ENCODE data around the gene CSNK1A1L.

CSNK1A1L gene

GRCh38 chr13:37090912-37091311 lies 14.6 kb downstream of the CSNK1A1L start:
- Histone ChIP-seq H3K9me3 (ENCODE audit: control insufficient read depth in 1 of 2, low read length in 2 of 2) (no peaks in the 10 kb centered on the region), H3K27me3 (ENCODE audit: control insufficient read depth in 1 of 2, insufficient read depth in 2 of 2, low read length in 2 of 2) (no peaks in the 10 kb centered on the region), H3K4me1 (ENCODE audit: control insufficient read depth in 1 of 2, insufficient read depth in 2 of 2, low read length in 2 of 2) (no peaks in the 10 kb centered on the region), H3K9ac (ENCODE audit: low read depth in 1 of 2, low read length in 2 of 2) (no peak overlapping the region), H3K36me3 (ENCODE audit: control insufficient read depth in 1 of 2, insufficient read depth in 2 of 2, low read length in 2 of 2) (no peaks in the 10 kb centered on the region), H3K27ac (ENCODE audit: low read depth, low read length) (no peak overlapping the region), H3K4me3 (ENCODE audit: low read depth in 1 of 2, low read length in 2 of 2) (no peak overlapping the region)

GRCh38 chr13:37089495-37089894 lies 16.0 kb downstream of the CSNK1A1L start:
- Histone ChIP-seq H3K4me3 (ENCODE audit: low read depth in 1 of 2, low read length in 2 of 2) (no peak overlapping the region), H3K9me3 (ENCODE audit: control insufficient read depth in 1 of 2, low read length in 2 of 2) (no peaks in the 10 kb centered on the region), H3K27ac (ENCODE audit: low read depth, low read length) (no peak overlapping the region), H3K9ac (ENCODE audit: low read depth in 1 of 2, low read length in 2 of 2) (no peak overlapping the region), H3K27me3 (ENCODE audit: control insufficient read depth in 1 of 2, insufficient read depth in 2 of 2, low read length in 2 of 2) (no peaks in the 10 kb centered on the region), H3K36me3 (ENCODE audit: control insufficient read depth in 1 of 2, insufficient read depth in 2 of 2, low read length in 2 of 2) (no peaks in the 10 kb centered on the region), H3K4me1 (ENCODE audit: control insufficient read depth in 1 of 2, insufficient read depth in 2 of 2, low read length in 2 of 2) (no peaks in the 10 kb centered on the region)

- Histone ChIP-seq H3K4me1 (ENCODE audit: control insufficient read depth in 1 of 2, insufficient read depth in 2 of 2, low read length in 2 of 2) (no peaks in the 10 kb centered on the region), H3K27me3 (ENCODE audit: control insufficient read depth in 1 of 2, insufficient read depth in 2 of 2, low read length in 2 of 2) (no peaks in the 10 kb centered on the region), H3K9ac (ENCODE audit: low read depth in 1 of 2, low read length in 2 of 2) (no peak overlapping the region), H3K36me3 (ENCODE audit: control insufficient read depth in 1 of 2, insufficient read depth in 2 of 2, low read length in 2 of 2) (no peaks in the 10 kb centered on the region), H3K4me3 (ENCODE audit: low read depth in 1 of 2, low read length in 2 of 2) (no peak overlapping the region), H3K27ac (ENCODE audit: low read depth, low read length) (no peak overlapping the region), H3K9me3 (ENCODE audit: control insufficient read depth in 1 of 2, low read length in 2 of 2) (no peaks in the 10 kb centered on the region)
These were observed 18.0 kb downstream of the CSNK1A1L start for GRCh38 chr13:37087486-37087885.

GRCh38 chr13:37085606-37086005 lies 19.9 kb downstream of the CSNK1A1L start:
- Histone ChIP-seq H3K9me3 (ENCODE audit: control insufficient read depth in 1 of 2, low read length in 2 of 2) (no peaks in the 10 kb centered on the region), H3K36me3 (ENCODE audit: control insufficient read depth in 1 of 2, insufficient read depth in 2 of 2, low read length in 2 of 2) (no peaks in the 10 kb centered on the region), H3K4me1 (ENCODE audit: control insufficient read depth in 1 of 2, insufficient read depth in 2 of 2, low read length in 2 of 2) (no peaks in the 10 kb centered on the region), H3K27ac (ENCODE audit: low read depth, low read length) (no peak overlapping the region), H3K4me3 (ENCODE audit: low read depth in 1 of 2, low read length in 2 of 2) (no peak overlapping the region), H3K9ac (ENCODE audit: low read depth in 1 of 2, low read length in 2 of 2) (no peak overlapping the region), H3K27me3 (ENCODE audit: control insufficient read depth in 1 of 2, insufficient read depth in 2 of 2, low read length in 2 of 2) (no peaks in the 10 kb centered on the region)

- Histone ChIP-seq H3K27ac (ENCODE audit: low read depth, low read length) (no peak overlapping the region), H3K27me3 (ENCODE audit: control insufficient read depth in 1 of 2, insufficient read depth in 2 of 2, low read length in 2 of 2) (no peaks in the 10 kb centered on the region)
These were observed 28.6 kb downstream of the CSNK1A1L start for GRCh38 chr13:37076818-37077217.

GRCh38 chr13:37075164-37075563 lies 30.3 kb downstream of the CSNK1A1L start:
- no peak overlapping the region for H3K27ac ChIP-seq (ENCODE audit: low read depth, low read length)
- H3K36me3 ChIP-seq (ENCODE audit: control insufficient read depth in 1 of 2, insufficient read depth in 2 of 2, low read length in 2 of 2) = no peaks in the 10 kb centered on the region
- H3K4me3 ChIP-seq (ENCODE audit: low read depth in 1 of 2, low read length in 2 of 2) = no peak overlapping the region
- H3K9me3 ChIP-seq (ENCODE audit: control insufficient read depth in 1 of 2, low read length in 2 of 2) = no peaks in the 10 kb centered on the region
- no peaks in the 10 kb centered on the region for H3K27me3 ChIP-seq (ENCODE audit: control insufficient read depth in 1 of 2, insufficient read depth in 2 of 2, low read length in 2 of 2)
- H3K9ac ChIP-seq (ENCODE audit: low read depth in 1 of 2, low read length in 2 of 2) = no peak overlapping the region
- H3K4me1 ChIP-seq (ENCODE audit: control insufficient read depth in 1 of 2, insufficient read depth in 2 of 2, low read length in 2 of 2) = no peaks in the 10 kb centered on the region

More at GRCh38 chr13:37076818-37077217, 28.6 kb downstream of the CSNK1A1L start:
- no peak overlapping the region for H3K9ac ChIP-seq (ENCODE audit: low read depth in 1 of 2, low read length in 2 of 2)
- H3K9me3 ChIP-seq (ENCODE audit: control insufficient read depth in 1 of 2, low read length in 2 of 2) = no peaks in the 10 kb centered on the region
- no peak overlapping the region for H3K4me3 ChIP-seq (ENCODE audit: low read depth in 1 of 2, low read length in 2 of 2)
- no peaks in the 10 kb centered on the region for H3K4me1 ChIP-seq (ENCODE audit: control insufficient read depth in 1 of 2, insufficient read depth in 2 of 2, low read length in 2 of 2)
- no peaks in the 10 kb centered on the region for H3K36me3 ChIP-seq (ENCODE audit: control insufficient read depth in 1 of 2, insufficient read depth in 2 of 2, low read length in 2 of 2)

GRCh38 chr13:37074703-37075102 lies 30.8 kb downstream of the CSNK1A1L start:
- Histone ChIP-seq H3K4me3 (ENCODE audit: low read depth in 1 of 2, low read length in 2 of 2) (no peak overlapping the region), H3K27ac (ENCODE audit: low read depth, low read length) (no peak overlapping the region)

GRCh38 chr13:37072024-37072423 lies 33.4 kb downstream of the CSNK1A1L start:
- Histone ChIP-seq H3K4me3 (ENCODE audit: low read depth in 1 of 2, low read length in 2 of 2) (no peak overlapping the region), H3K9ac (ENCODE audit: low read depth in 1 of 2, low read length in 2 of 2) (no peak overlapping the region), H3K4me1 (ENCODE audit: control insufficient read depth in 1 of 2, insufficient read depth in 2 of 2, low read length in 2 of 2) (no peaks in the 10 kb centered on the region), H3K36me3 (ENCODE audit: control insufficient read depth in 1 of 2, insufficient read depth in 2 of 2, low read length in 2 of 2) (no peaks in the 10 kb centered on the region), H3K27ac (ENCODE audit: low read depth, low read length) (no peak overlapping the region), H3K27me3 (ENCODE audit: control insufficient read depth in 1 of 2, insufficient read depth in 2 of 2, low read length in 2 of 2) (no peaks in the 10 kb centered on the region), H3K9me3 (ENCODE audit: control insufficient read depth in 1 of 2, low read length in 2 of 2) (no peaks in the 10 kb centered on the region)

More at GRCh38 chr13:37074703-37075102, 30.8 kb downstream of the CSNK1A1L start:
- no peaks in the 10 kb centered on the region for H3K36me3 ChIP-seq (ENCODE audit: control insufficient read depth in 1 of 2, insufficient read depth in 2 of 2, low read length in 2 of 2)
- H3K9me3 ChIP-seq (ENCODE audit: control insufficient read depth in 1 of 2, low read length in 2 of 2) = no peaks in the 10 kb centered on the region
- H3K9ac ChIP-seq (ENCODE audit: low read depth in 1 of 2, low read length in 2 of 2) = no peak overlapping the region
- no peaks in the 10 kb centered on the region for H3K27me3 ChIP-seq (ENCODE audit: control insufficient read depth in 1 of 2, insufficient read depth in 2 of 2, low read length in 2 of 2)
- H3K4me1 ChIP-seq (ENCODE audit: control insufficient read depth in 1 of 2, insufficient read depth in 2 of 2, low read length in 2 of 2) = no peaks in the 10 kb centered on the region

- no peak overlapping the region for H3K4me3 ChIP-seq (ENCODE audit: low read depth in 1 of 2, low read length in 2 of 2)
These were observed 34.5 kb downstream of the CSNK1A1L start for GRCh38 chr13:37070956-37071355.

GRCh38 chr13:37070145-37070695 lies 35.2 kb downstream of the CSNK1A1L start:
- H3K27me3 ChIP-seq (ENCODE audit: control insufficient read depth in 1 of 2, insufficient read depth in 2 of 2, low read length in 2 of 2) = no peaks in the 10 kb centered on the region
- no peaks in the 10 kb centered on the region for H3K9me3 ChIP-seq (ENCODE audit: control insufficient read depth in 1 of 2, low read length in 2 of 2)
- no peak overlapping the region for H3K4me3 ChIP-seq (ENCODE audit: low read depth in 1 of 2, low read length in 2 of 2)
- no peak overlapping the region for H3K9ac ChIP-seq (ENCODE audit: low read depth in 1 of 2, low read length in 2 of 2)
- no peaks in the 10 kb centered on the region for H3K4me1 ChIP-seq (ENCODE audit: control insufficient read depth in 1 of 2, insufficient read depth in 2 of 2, low read length in 2 of 2)
- no peaks in the 10 kb centered on the region for H3K36me3 ChIP-seq (ENCODE audit: control insufficient read depth in 1 of 2, insufficient read depth in 2 of 2, low read length in 2 of 2)
- H3K27ac ChIP-seq (ENCODE audit: low read depth, low read length) = no peak overlapping the region

More at GRCh38 chr13:37070956-37071355, 34.5 kb downstream of the CSNK1A1L start:
- no peaks in the 10 kb centered on the region for H3K4me1 ChIP-seq (ENCODE audit: control insufficient read depth in 1 of 2, insufficient read depth in 2 of 2, low read length in 2 of 2)
- H3K27me3 ChIP-seq (ENCODE audit: control insufficient read depth in 1 of 2, insufficient read depth in 2 of 2, low read length in 2 of 2) = no peaks in the 10 kb centered on the region
- no peak overlapping the region for H3K27ac ChIP-seq (ENCODE audit: low read depth, low read length)
- H3K9ac ChIP-seq (ENCODE audit: low read depth in 1 of 2, low read length in 2 of 2) = no peak overlapping the region
- no peaks in the 10 kb centered on the region for H3K36me3 ChIP-seq (ENCODE audit: control insufficient read depth in 1 of 2, insufficient read depth in 2 of 2, low read length in 2 of 2)
- H3K9me3 ChIP-seq (ENCODE audit: control insufficient read depth in 1 of 2, low read length in 2 of 2) = no peaks in the 10 kb centered on the region

Measured in duodenal mucosa (tissue), 2 donors.